Natural killer cell (primary cell): ENCODE data around the gene MX2. TPM values are rescaled to one million over a fixed set of nuclear protein-coding genes. Genes with fewer than 3 reads are reported as not detected.

Experiments
- ATAC-seq, 3 donors: fragments of 150-1000 bp in 2 of 3; fragments of 200-7000 bp in 1 of 3; cut with Tn5 transposase; 1 replicate in 1 of 3; 2 replicates in 2 of 3; pipeline ENCODE4 v1.10.0; 2021; ENCODE audit warnings: mild to moderate bottlenecking in 2 of 3, moderate library complexity in 2 of 3
- DNase-seq, 2 donors: peaks; one replicate each; pipeline versions ENCODE4 v3.0.0 to v3.0.0-alpha.2; 2013 to 2021; ENCODE audit warnings: mixed read lengths in 1 of 2
- H3K27ac ChIP-seq: one replicate; pipeline ENCODE4 v1.5.1; 2013; ENCODE audit warnings: mild to moderate bottlenecking, low read length
- H3K27me3 ChIP-seq: one replicate; pipeline ENCODE4 v1.6.1; 2013; ENCODE audit warnings: low read length; ENCODE audit not compliant: control insufficient read depth, insufficient read depth
- H3K36me3 ChIP-seq: one replicate; pipeline ENCODE4 v1.6.1; 2013; ENCODE audit warnings: low read length; ENCODE audit not compliant: control insufficient read depth, insufficient read depth
- H3K4me1 ChIP-seq: one replicate; pipeline ENCODE4 v1.6.1; 2013; ENCODE audit warnings: low read length; ENCODE audit not compliant: control insufficient read depth, insufficient read depth
- H3K4me3 ChIP-seq: one replicate; pipeline ENCODE4 v1.5.1; 2013; ENCODE audit warnings: low read length
- H3K9me3 ChIP-seq: one replicate; pipeline ENCODE4 v1.6.1; 2013; ENCODE audit warnings: low read length; ENCODE audit not compliant: control insufficient read depth, insufficient read depth
- H3K27ac Mint-ChIP-seq, 2 donors: one replicate each; pipeline ENCODE4 v1.8.0; 2022; ENCODE audit warnings: mild to moderate bottlenecking in 2 of 2, mixed read lengths in 2 of 2, moderate library complexity in 1 of 2
- H3K27me3 Mint-ChIP-seq, 2 donors: one replicate each; pipeline ENCODE4 v1.8.0; 2022; ENCODE audit warnings: low read depth in 2 of 2, mixed read lengths in 2 of 2
- H3K36me3 Mint-ChIP-seq: one replicate; pipeline ENCODE4 v1.8.0; 2022; ENCODE audit warnings: mixed read lengths
- H3K4me1 Mint-ChIP-seq, 2 donors: one replicate each; pipeline ENCODE4 v1.8.0; 2022; ENCODE audit warnings: mixed read lengths in 2 of 2
- H3K4me3 Mint-ChIP-seq: one replicate; pipeline ENCODE4 v1.8.0; 2022; ENCODE audit warnings: mild to moderate bottlenecking, moderate library complexity, mixed read lengths
- H3K9me3 Mint-ChIP-seq, 2 donors: one replicate each; pipeline ENCODE4 v1.8.0; 2022; ENCODE audit warnings: mixed read lengths in 2 of 2
- WGBS: methylation state at CpG from one replicate; pipeline ENCODE4 v1.1.7; 2013; ENCODE audit warnings: missing lambda C conversion rate; ENCODE audit not compliant: insufficient coverage; 5-methylcytosine and 5-hydroxymethylcytosine counted together
- intact Hi-C: fragments of 100-400 bp; cut with micrococcal nuclease; formaldehyde crosslinking; loops from one replicate; pipeline ENCODE4 v1.14.2; 2022
- total RNA-seq, 4 donors: library from RNA; stranded (reverse); fragments of 120-200 nt in 1 of 4; gene quantifications; one replicate each; pipeline versions ENCODE4 v1.2.3 to v1.2.4, GENCODE V29; 2013 to 2022
- TF ChIP-seq, protein P1 (sequence below): fragments of 200-600 bp; IDR thresholded peaks from one replicate; pipeline ENCODE4 v1.8.0; 2022; ENCODE audit warnings: antibody characterized with exemption

The MX2 gene
- total RNA-seq, 3 donors from 2014 or later (not counting 1 experiment from before 2014, with no cell fraction given): 37.9 to 73.9 (median 42.6) TPM

GRCh38 chr21:41321908-41322495 lies 39.8 kb upstream of the MX2 start:
- Mint-ChIP-seq H3K9me3 (no peaks in the 10 kb centered on the region), H3K4me1 (no peaks in the 10 kb centered on the region), H3K27ac (no peak overlapping the region), H3K27me3 (peaks cover 9 to 29% of the 10 kb centered on the region in 2 donors), H3K36me3 (no peaks in the 10 kb centered on the region), H3K4me3 (no peak overlapping the region)
- TF ChIP-seq, protein P1, sequence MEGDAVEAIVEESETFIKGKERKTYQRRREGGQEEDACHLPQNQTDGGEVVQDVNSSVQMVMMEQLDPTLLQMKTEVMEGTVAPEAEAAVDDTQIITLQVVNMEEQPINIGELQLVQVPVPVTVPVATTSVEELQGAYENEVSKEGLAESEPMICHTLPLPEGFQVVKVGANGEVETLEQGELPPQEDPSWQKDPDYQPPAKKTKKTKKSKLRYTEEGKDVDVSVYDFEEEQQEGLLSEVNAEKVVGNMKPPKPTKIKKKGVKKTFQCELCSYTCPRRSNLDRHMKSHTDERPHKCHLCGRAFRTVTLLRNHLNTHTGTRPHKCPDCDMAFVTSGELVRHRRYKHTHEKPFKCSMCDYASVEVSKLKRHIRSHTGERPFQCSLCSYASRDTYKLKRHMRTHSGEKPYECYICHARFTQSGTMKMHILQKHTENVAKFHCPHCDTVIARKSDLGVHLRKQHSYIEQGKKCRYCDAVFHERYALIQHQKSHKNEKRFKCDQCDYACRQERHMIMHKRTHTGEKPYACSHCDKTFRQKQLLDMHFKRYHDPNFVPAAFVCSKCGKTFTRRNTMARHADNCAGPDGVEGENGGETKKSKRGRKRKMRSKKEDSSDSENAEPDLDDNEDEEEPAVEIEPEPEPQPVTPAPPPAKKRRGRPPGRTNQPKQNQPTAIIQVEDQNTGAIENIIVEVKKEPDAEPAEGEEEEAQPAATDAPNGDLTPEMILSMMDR: no peak
- Histone ChIP-seq H3K27me3 (no peaks in the 10 kb centered on the region), H3K36me3 (no peaks in the 10 kb centered on the region), H3K9me3 (no peaks in the 10 kb centered on the region), H3K27ac (no peak overlapping the region), H3K4me1 (no peaks in the 10 kb centered on the region), H3K4me3 (no peak overlapping the region)
- intact Hi-C loops: no loop called here
- WGBS: 90% methylated on average over 7 of the region's 7 CpGs
- no peak for ATAC-seq
- no peak for DNase-seq

DNA sequence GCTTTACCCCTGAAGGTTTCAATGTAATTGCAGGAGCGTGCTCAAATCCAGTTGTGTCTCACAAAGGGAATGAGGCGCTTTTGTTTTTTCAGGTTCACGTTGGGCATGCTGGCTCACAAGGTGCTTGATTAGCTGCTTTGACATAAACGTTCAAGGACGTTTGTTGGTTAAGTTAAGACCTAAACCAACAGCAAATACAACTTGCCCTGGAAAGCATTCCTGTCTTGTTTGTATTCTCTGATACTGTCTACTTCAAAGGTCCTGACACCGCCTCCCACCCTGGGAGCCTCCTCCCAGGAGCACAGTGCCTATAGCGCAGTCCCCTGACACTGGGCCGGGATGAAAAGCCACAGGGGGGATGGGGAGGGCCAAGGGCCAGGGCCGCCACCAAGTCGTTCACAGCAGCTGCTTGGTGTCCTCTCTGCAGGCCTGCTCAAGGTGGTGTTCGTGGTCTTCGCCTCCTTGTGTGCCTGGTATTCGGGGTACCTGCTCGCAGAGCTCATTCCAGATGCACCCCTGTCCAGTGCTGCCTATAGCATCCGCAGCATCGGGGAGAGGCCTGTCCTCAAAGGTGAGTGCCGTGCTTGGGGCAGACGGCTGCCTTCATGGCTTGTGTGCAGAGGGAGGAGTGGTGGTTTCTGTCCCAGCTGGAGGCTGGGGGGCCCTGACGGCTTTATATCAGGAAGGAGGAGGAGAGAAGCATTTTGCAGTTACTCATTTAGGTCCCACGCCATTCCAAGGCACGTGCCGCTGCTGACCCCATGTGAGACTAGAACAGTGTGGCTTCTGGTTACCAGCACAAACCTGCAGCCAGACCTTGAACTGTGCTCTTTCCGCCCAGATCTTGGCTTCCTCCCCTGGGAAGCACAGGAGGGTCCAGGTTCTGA lies 39.1 kb upstream of the MX2 start:
- H3K4me1 Mint-ChIP-seq: no peaks in the 10 kb centered on the region
- no peaks in the 10 kb centered on the region for H3K9me3 Mint-ChIP-seq
- Histone ChIP-seq H3K4me1 (no peaks in the 10 kb centered on the region), H3K36me3 (no peaks in the 10 kb centered on the region), H3K27ac (no peak overlapping the region), H3K4me3 (no peak overlapping the region), H3K9me3 (no peaks in the 10 kb centered on the region), H3K27me3 (no peaks in the 10 kb centered on the region)
- ATAC-seq (no peak), DNase-seq (no peak)
- H3K4me3 Mint-ChIP-seq: no peak overlapping the region
- peaks cover 5 to 23% of the 10 kb centered on the region in 2 donors for H3K27me3 Mint-ChIP-seq
- H3K36me3 Mint-ChIP-seq: no peaks in the 10 kb centered on the region
- no peak overlapping the region for H3K27ac Mint-ChIP-seq
- TF ChIP-seq, protein P1: no peak
- 88% methylated on average over 23 of the region's 23 CpGs for WGBS
- intact Hi-C loops: no loop called here

- no peak overlapping the region for H3K4me3 Mint-ChIP-seq
- TF ChIP-seq, protein P1: no peak
- peaks cover 8% of the 10 kb centered on the region in 2 donors for H3K27me3 Mint-ChIP-seq
- Histone ChIP-seq H3K27ac (no peak overlapping the region), H3K4me1 (no peaks in the 10 kb centered on the region), H3K9me3 (no peaks in the 10 kb centered on the region), H3K4me3 (no peak overlapping the region), H3K27me3 (no peaks in the 10 kb centered on the region), H3K36me3 (no peaks in the 10 kb centered on the region)
- DNase-seq (no peak), ATAC-seq (no peak)
- WGBS: 94% methylated on average over 6 of the region's 7 CpGs
- no peaks in the 10 kb centered on the region for H3K4me1 Mint-ChIP-seq
- H3K9me3 Mint-ChIP-seq: no peaks in the 10 kb centered on the region
- no peaks in the 10 kb centered on the region for H3K36me3 Mint-ChIP-seq
- intact Hi-C loops: no loop called here
- no peak overlapping the region for H3K27ac Mint-ChIP-seq
Observed at GRCh38 chr21:41325138-41325912, 36.5 kb upstream of the MX2 start.
